Measurements from ENCODE around the gene HIP1R. TPM values are rescaled to one million over a fixed set of nuclear protein-coding genes. Genes with fewer than 3 reads are reported as not detected.
A peak's percentile ranks its signal among the peaks of the same experiment; 100 is the strongest.

HIP1R gene
- polyA plus RNA-seq, 2 of the 4 experiments (the other 2 are of a cell fraction): 9.0 to 10.6 TPM

- TF ChIP-seq REST (IDR thresholded peaks at IDR 0.05): no peak
Measured at GRCh38 chr12:122843455-122843854, 8.2 kb downstream of the HIP1R start (continued).

- WGBS (ENCODE audit: missing lambda C conversion rate): 95% methylated on average over 8 of the region's 8 CpGs
- Histone ChIP-seq H3K4me3 (no peak overlapping the region), H3K27ac (0 out of 6 replicates have a peak overlapping the region, but pooled peaks of 1 of the 2 experiments have one; percentile 12), H3K4me2 (no peak overlapping the region), H3K9me3 (no peaks in the 10 kb centered on the region), H3K4me1 (peaks cover 22% of the 10 kb centered on the region)
- no peak for FAIRE-seq
- POLR2A ChIA-PET: no interaction called here
- CTCF ChIA-PET: interaction anchor here (1.1 to 9.2 kb wide), 4 partner anchors 10 to 101 kb away, joined by 4 to 95 read pairs (median 14); no protein-coding TSS in a partner anchor
- DNase-seq (ENCODE audit: low read depth in 1 of 2, low spot score in 1 of 2): no peak
- TF ChIP-seq ZNF302 (CRISPR knock-in tag; IDR thresholded peaks at IDR 0.05): no peak
- no peak for TF ChIP-seq HOXB13 (CRISPR knock-in tag; IDR thresholded peaks at IDR 0.05; ENCODE audit: low read depth)
- TF ChIP-seq PBX3 (IDR thresholded peaks at IDR 0.05): no peak
- TF ChIP-seq KDM5A (IDR thresholded peaks at IDR 0.05): no peak
- TF ChIP-seq JUNB (IDR thresholded peaks at IDR 0.05): no peak
- no peak for ATAC-seq
Measured at GRCh38 chr12:122844366-122844971, 9.2 kb downstream of the HIP1R start.

- TF ChIP-seq TP53 (CRISPR knock-in tag; IDR thresholded peaks at IDR 0.05) (no peak), EHMT2 (IDR thresholded peaks at IDR 0.05; ENCODE audit: low read depth) (no peak), ZNF302 (CRISPR knock-in tag; IDR thresholded peaks at IDR 0.05) (no peak), GATA3 (IDR thresholded peaks at IDR 0.05; ENCODE audit: borderline replicate concordance) (no peak), NPAS2 (CRISPR knock-in tag; IDR thresholded peaks at IDR 0.05; ENCODE audit: borderline replicate concordance) (no peak), CTCF (IDR thresholded peaks at IDR 0.05) (no peak), ESRRA (IDR thresholded peaks at IDR 0.05; ENCODE audit: borderline replicate concordance, low read length) (no peak), REST (IDR thresholded peaks at IDR 0.05) (no peak), JUNB (IDR thresholded peaks at IDR 0.05) (no peak), BHLHE40 (IDR thresholded peaks at IDR 0.05; ENCODE audit: low read depth, low read length) (no peak), KDM5A (IDR thresholded peaks at IDR 0.05) (no peak), CEBPB (IDR thresholded peaks at IDR 0.05) (no peak), EHF (CRISPR knock-in tag; IDR thresholded peaks at IDR 0.05) (no peak), SREBF2 (IDR thresholded peaks at IDR 0.05) (no peak), ZC3H11A (IDR thresholded peaks at IDR 0.05) (no peak), PHF8 (IDR thresholded peaks at IDR 0.05; ENCODE audit: borderline replicate concordance, low read depth) (no peak)
- DNase-seq (ENCODE audit: low read depth in 1 of 2, low spot score in 1 of 2) (no peak), ATAC-seq (no peak), FAIRE-seq (no peak)
- ChIA-PET CTCF (interaction anchor here (0.7 to 9.2 kb wide), 7 partner anchors 9 to 52 kb away, joined by 3 to 95 read pairs (median 3); no protein-coding TSS in a partner anchor), POLR2A (no interaction called here)
- H3K4me2 ChIP-seq: no peak overlapping the region
- no peaks in the 10 kb centered on the region for H3K9me3 ChIP-seq
- H3K27ac ChIP-seq: no peak overlapping the region
- H3K4me1 ChIP-seq: peaks cover 18% of the 10 kb centered on the region
- H3K4me3 ChIP-seq: no peak overlapping the region
- 89% methylated on average over 26 of the region's 30 CpGs for WGBS (ENCODE audit: missing lambda C conversion rate)
Measured at GRCh38 chr12:122845041-122845864, 10.0 kb downstream of the HIP1R start.

All from A549 (cell line).